Fibroblast of skin of right quadriceps (primary cell): ENCODE data around the gene SRRM3.
"Not testable (repeated sequence)": the region's sequence is repeated elsewhere in the genome, so short reads cannot be mapped to it uniquely, and the experiment has no call there.

Experiments
- DNase-seq: peaks from one replicate; pipeline ENCODE4 v3.0.0-alpha.2; 2013

The SRRM3 gene

DNA sequence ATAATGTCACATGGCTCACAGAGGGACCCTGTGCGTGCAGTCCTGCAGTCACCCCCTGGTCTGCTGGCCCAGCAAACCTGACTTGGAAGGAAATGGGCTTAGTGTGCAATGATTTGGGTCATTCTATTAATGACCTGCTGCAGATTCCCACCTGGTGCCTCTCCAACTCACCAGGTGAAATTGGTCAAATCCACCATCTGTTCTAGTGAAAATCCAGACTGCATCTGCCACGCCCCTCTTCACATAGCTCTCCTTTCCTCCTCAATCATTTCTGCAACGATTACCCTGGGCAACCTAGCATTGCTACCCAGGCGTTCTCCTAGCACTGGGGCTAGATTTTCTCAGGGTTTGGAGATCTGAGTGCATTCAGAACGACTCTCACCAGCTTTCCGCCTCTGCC is 29.4 kb downstream of the SRRM3 start:
- no peak for DNase-seq

DNA sequence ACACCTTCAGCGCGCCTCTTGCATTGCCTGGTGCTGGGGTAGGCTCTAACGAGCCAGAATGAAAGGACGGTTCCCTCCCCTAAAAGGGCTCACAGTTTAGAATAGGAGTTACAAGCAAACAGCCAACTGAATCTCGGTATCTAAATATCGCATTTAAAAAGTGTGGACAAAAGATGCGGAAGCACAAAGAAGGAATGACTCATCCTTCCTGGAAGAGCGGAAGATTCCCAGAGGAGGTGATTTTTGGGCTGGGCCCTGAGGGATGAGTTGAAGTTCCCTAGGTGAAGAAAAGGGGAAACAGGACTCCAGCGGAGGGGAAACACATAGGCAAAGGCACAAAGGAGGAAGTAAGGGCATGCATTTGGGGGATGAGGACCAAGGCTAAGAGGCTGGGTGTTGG is 29.9 kb downstream of the SRRM3 start:
- DNase-seq = no peak

DNA sequence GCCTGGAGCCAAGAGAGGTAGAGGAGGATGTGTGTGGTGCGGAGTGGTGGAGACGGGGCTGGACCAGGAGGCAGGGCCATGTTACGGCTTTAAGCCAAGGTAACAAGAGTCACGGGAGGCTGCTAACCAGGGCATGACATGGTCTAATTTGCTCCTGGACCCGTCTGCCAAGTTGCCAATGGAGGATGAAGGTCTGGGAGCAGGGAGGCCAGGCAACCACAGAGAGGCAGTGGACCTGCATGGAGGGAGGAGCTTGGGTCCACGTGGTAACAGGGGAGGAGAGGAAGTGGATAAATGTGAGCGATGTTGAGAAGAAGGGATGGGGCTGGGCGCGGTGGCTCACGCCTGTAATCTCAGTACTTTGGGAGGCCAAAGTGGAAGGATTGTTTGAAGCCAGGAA is 31.0 kb downstream of the SRRM3 start:
- no peak for DNase-seq

DNA sequence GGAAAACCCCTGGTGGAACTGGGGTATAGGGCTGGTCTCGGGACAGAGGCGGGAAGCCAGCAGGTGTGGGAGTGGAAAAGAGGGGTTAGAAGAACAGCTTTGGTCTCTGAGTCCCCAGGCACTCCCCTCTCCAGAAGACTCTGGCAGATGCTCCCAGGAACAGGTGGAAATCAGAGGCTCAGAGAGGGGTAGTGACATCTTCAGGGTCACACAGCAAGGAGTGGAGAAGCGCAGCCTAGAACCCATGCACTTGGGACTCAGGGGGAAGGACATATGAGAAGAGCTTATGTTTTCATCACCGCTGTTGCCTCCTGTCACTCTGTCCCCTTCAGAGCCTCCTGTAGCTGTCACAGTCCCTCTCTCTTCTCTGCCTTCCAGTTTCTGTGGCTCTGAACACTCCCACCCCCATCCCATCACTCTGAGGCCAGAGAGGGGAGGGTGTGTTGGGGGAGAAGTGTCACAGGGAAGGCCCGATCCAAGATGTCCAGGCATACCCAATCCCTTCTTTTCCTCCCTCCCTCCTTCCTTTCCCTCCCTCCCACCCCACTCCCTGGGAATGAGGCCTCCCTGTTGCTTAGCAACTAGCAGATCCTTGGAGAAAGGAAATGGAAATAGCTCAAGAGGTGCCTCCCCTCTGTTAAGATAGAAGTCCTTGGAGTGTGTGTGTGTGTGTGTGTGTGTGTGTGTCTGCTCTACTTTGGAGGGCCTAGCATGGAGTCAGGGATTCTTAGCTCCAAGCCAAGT is 32.0 kb downstream of the SRRM3 start:
- DNase-seq = no peak

DNA sequence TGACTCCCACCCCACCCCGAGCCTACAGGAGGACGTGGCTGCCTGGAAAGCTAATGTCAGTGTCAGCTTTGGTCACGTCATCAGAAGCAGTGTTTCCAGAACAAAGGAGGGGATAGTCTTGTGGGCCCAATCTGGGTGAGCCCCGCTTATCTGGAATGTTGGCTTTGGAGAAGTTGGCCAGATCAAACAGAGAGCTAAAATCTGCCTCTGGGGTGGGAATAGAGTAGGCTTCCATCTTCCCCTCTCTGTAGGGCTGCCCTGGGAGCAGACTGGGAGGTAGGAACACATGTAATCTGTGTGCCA is 32.5 kb downstream of the SRRM3 start:
- no peak for DNase-seq

GRCh38 chr7:76234931-76235441 is 33.3 kb downstream of the SRRM3 start:
- DNase-seq = peak; percentile 81

DNA sequence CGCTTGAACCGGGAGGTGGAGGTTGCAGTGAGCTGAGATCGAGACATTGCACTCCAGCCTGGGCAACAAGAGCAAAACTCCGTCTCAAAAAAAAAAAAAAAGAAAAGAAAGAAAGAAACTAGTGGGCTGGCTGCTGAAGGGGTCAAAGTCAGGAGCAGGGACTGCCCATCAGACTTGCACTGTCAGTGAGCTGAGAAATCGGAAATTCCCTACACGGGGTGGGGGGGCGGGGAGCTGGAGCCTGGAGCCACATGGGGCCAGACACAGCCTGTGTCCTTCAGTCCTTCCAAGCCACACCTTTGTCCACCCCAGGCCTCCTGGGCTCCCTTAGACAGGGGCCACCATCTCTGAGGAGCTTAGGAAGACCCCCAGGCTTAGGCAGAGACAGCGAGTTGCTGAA is 34.5 kb downstream of the SRRM3 start:
- no peak for DNase-seq

DNA sequence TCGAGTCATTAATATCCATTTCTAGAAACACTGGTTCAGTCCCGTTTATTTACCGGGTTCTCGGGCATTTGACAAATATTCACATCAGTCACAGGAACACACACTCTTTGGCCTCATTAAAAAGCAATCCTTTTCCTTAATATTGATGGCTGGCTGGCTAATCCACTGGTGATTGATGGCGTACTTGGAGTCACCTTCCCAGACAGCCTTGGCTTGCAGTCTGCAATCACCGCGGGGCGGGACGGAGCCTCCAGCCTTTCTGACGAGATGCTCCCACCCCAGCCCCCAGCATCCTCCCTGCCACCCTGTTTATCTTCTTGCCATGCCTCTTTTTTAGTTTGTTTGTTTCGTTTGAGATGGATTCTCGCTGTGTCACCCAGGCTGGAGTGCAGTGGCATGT is 36.6 kb downstream of the SRRM3 start:
- DNase-seq = no peak

DNA sequence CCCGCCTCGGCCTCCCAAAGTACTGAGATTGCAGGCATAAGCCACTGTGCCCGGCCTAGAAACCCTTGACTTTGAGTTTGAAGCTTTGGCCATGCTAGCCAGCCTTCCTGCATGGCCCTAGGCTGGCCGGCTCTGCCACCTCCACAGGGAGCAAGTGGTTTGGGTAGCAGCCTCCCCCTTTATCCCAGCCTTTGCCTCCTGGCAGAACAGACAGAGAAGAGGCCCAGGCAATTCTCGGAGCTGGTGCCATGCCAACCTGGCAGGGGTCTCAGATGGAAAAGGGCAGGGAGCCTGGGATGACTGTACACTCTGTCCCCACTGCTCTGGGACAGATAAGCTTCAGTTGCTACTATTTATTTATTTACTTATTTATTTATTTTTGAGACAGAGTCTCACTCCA is 39.4 kb downstream of the SRRM3 start:
- no peak for DNase-seq

GRCh38 chr7:76242517-76243063 is 40.9 kb downstream of the SRRM3 start:
- DNase-seq = not testable (repeated sequence)

DNA sequence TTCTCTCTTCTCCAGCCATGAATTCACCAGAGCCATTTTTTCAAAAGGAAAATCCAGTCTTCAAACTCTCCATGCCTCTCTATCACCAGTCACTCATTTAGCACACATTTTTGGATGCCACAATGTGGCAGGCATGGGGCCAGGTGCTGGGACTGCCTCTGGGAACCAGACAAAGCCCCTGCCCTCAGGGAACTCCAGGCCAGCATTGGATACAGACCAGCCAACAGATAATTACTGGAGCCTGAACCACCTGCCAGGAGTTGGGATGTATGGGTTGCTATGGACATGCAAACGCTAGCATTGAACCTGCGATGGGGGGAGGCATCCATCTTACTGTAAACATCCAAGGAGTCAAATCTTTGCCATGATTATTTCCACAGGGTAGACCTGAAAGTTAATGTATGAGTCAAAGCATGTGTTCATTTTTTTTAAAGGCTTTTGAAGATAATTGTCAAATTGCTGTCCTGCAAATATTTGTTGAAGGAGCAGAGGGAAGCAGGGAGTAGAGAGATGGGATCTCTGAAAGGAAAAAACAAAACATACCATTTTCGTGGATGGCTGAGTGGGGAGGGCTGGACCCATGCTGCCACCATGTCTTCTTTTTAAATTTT is 43.2 kb downstream of the SRRM3 start:
- DNase-seq = no peak

GRCh38 chr7:76246804-76247389 is 45.2 kb downstream of the SRRM3 start:
- DNase-seq = no peak

GRCh38 chr7:76247938-76248337 is 46.2 kb downstream of the SRRM3 start:
- DNase-seq = no peak

DNA sequence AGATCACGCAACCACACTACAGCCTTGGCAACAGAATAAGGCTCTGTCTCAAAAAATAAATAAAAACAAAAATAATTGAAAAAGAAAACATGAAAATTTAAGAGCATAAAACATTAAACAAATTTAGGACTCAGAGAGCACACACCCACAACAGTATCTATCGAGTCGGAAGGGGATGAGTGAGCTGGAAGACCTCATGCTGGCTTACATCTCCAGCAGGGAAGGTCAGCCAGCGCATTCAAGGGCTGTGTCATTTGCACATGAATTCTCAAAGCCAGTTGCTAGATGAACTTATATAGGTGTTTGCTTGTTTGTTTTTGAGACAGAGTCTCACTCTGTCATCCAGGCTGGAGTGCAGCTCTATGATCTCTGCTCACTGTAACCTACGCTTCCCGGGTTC is 50.3 kb downstream of the SRRM3 start:
- no peak for DNase-seq

GRCh38 chr7:76254781-76255180 is 53.1 kb downstream of the SRRM3 start:
- DNase-seq = no peak

DNA sequence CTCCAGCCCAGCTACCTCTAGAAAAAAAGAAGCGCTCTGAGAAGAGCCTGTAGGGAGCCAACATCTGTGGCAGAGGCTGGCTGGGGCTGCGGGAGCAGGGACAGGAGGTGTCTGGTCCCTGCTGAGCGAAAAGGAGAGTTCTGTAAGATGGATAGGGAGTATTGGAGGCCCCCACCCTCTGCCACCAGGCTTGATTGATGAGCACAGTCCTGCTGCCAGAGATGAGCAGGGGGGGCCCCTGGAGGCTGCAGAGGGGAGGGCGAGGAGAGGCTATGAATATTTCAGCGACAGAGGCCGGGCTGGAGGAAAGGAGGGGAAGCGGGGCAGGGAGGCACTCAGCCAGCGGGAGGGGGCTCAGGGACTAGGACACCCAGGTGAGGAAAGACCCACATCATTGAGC is 56.3 kb downstream of the SRRM3 start:
- DNase-seq = no peak

GRCh38 chr7:76259124-76260093 is 57.7 kb downstream of the SRRM3 start:
- DNase-seq = no peak

DNA sequence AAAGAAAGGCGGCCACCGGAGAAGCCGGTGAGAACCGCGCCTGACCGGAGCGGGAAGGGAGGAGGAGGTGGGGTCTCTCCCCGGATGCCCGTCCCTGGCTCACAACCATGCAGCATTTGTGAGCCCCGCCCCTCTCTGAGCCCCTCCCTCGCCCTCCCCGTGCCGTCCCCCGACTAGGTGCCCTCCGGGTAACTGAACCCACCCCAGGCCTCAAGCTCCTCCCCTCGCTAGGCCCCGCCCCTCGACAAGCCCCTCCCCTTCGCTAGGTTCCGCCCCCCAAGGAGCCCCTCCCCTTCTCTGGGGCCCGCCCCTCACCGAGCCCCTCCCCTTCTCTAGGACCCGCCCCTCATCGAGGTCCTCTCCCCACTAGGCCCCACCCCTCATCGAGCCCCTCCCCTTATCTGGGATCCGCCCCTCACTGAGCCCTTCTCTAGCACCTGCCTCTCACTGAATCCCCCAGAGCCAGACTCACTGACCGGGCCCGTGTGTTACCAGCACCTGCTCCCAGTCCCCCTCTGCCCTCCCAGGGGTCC is 58.5 kb downstream of the SRRM3 start:
- DNase-seq = peak; percentile 20

DNA sequence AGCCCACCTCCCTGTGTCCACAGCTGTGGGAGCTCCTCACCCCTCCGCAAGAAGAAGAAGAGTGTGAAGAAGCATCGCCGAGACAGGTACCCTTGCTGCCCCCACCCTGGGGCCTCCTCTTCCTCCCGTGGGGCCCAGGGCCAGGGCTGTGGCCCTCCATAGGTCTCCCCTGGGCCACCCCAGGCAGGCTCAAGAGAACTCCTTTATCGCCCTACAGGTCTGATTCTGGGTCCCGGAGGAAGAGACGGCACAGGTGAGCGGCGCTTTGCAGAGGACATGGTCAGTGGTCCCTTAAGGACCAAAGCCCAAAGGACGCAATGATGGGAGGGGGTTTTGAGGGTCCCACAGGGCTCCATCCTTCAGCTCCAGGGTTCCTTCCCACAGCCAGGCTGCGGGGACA is 59.6 kb downstream of the SRRM3 start:
- no peak for DNase-seq

DNA sequence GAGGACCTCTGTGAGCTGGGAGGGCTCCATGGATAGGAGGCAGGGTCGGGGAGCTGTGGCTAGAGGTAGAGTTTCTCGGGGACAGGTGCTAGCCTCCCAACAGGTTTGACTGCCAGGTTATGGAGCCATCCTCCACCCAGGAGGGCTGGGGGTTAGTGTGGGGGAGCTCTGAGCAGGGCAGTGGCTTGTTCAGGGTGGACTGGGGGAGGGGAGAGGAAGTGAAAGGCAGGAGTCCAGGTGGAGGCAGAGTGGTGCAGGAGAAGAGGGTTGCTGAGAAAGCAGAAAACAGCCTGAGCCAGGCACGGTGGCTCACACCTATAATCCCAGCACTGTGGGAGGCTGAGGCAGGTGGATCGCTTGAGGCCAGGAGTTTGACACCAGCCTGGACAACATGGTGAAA is 60.2 kb downstream of the SRRM3 start:
- no peak for DNase-seq

DNA sequence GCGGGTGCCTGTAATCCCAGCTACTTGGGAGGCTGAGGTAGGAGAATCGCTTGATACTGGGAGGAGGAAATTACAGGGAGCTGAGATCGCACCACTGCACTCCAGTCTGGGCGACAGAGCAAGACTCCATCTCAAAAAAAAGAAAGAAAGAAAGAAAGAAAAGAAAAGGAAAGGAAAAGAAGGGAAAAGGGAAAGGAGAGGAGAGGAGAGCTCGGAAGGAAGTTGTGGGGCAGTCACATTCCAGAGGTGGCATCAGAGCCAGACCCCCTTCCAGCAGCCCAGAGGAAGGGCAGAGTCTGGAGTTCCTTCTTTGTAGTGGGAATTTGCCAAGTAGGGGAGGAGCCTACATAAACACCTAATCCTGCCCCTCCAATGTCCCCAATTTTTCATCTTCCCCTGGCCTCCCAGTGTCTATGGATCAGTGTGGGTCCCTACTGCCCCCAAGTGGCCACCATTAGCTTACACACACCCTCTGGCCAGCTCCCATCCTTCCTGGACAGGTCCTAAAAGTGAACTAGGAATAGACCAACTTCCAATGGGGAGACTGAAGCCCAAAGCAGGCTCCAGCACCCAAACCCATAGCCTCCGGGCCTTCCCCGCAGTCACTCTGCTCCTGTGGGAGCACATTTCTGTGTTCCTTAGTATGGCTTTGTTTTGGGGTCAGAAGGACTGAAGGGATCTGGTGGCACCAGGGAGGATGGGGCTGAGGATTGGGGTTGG is 61.1 kb downstream of the SRRM3 start:
- DNase-seq = peak; percentile 41

DNA sequence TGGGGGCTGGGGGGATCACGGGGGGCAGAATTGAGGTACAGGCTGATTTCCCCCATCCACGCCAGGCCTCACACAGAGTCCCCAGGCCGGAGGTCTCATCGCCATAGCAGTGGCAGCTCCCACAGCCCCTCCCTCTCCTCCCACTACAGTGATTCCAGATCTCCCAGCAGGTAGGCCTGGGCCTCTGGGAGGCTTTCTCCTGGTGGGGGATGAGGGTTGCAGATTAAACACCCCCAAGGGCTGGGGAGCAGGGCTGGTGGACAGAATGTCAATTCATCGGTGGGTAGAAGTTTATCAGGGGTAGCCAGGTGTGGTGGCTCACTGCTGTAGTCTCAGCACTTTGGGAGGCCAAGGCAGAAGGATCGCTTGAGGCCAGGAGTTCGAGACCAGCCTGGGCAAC is 63.6 kb downstream of the SRRM3 start:
- no peak for DNase-seq
